Endothelial cell of umbilical vein (primary cell): ENCODE measurements around the gene HOXC13. TPM values are rescaled to one million over a fixed set of nuclear protein-coding genes. Genes with fewer than 3 reads are reported as not detected.

Source experiments
- BruUV-seq: library from RNA; stranded (reverse); fragments of 400-500 nt; replicated peaks from 2 replicates; lab custom pipeline; 2021; lab: Mats Ljungman, UMichigan
- CTCF ChIA-PET: fragments of 300-600, 350-600 bp; sonication (Branson Sonifier 250); formaldehyde crosslinking; loops from one replicate; lab custom pipeline; 2021; ENCODE audit warnings: antibody characterized with exemption, inconsistent platforms; lab: Charles Lee
- POLR2A ChIA-PET: fragments of 300-600, 350-600 bp; sonication (Branson Sonifier 250); formaldehyde crosslinking; loops from one replicate; lab custom pipeline; 2021; ENCODE audit warnings: antibody characterized with exemption, inconsistent platforms; lab: Charles Lee
- DNase-seq: peaks from one replicate; pipeline ENCODE4 v3.0.0-alpha.2; 2011; ENCODE audit warnings: low read depth, low spot score
- FAIRE-seq: peaks from 2 replicates; lab custom pipeline; 2011; peaks lifted over from hg19 to GRCh38; lab: Jason Lieb, UNC
- H2AFZ ChIP-seq: 2 replicates; pipeline ENCODE4 v1.6.0; 2012; ENCODE audit warnings: low read depth, low read length, control low read depth, inconsistent platforms
- H3K27ac ChIP-seq: 2 replicates; pipeline ENCODE4 v1.5.1; 2011; ENCODE audit warnings: low read depth, mild to moderate bottlenecking, control low read depth, low read length, moderate library complexity; ENCODE audit not compliant: insufficient read depth
- H3K27me3 ChIP-seq, 2 experiments: 2 replicates each; pipeline versions ENCODE4 v1.6.0 to v1.6.1; 2011; ENCODE audit warnings: low read length in 2 of 2, mixed read lengths in 1 of 2; ENCODE audit not compliant: control insufficient read depth in 2 of 2, insufficient read depth in 2 of 2
- H3K36me3 ChIP-seq, 2 experiments: 2 replicates in 1 of 2; 3 replicates in 1 of 2; pipeline ENCODE4 v1.5.1; 2011; ENCODE audit warnings: low read length in 2 of 2, mild to moderate bottlenecking in 1 of 2, moderate library complexity in 1 of 2; ENCODE audit not compliant: control insufficient read depth in 2 of 2, insufficient read depth in 2 of 2; ENCODE audit errors: extremely low read depth in 1 of 2
- H3K4me1 ChIP-seq: 3 replicates; pipeline ENCODE4 v1.5.1; 2011; ENCODE audit warnings: mild to moderate bottlenecking, low read length; ENCODE audit not compliant: control insufficient read depth, insufficient read depth; ENCODE audit errors: extremely low read depth
- H3K4me2 ChIP-seq: 2 replicates; pipeline ENCODE4 v1.6.1; 2011; ENCODE audit warnings: low read length, control low read depth, mixed read lengths; ENCODE audit not compliant: insufficient read depth
- H3K4me3 ChIP-seq, 3 experiments: fragments of 200-600 bp in 1 of 3; sonication (generic), shearing (Covaris generic) in 1 of 3; replicated peaks in 1 of 3; 2 replicates each; pipeline ENCODE4 v1.5.1; 2011 to 2016; ENCODE audit warnings: control low read depth in 3 of 3, low read length in 3 of 3, mild to moderate bottlenecking in 2 of 3, inconsistent platforms in 1 of 3, low read depth in 1 of 3, moderate library complexity in 1 of 3; ENCODE audit not compliant: insufficient read depth in 1 of 3
- H3K79me2 ChIP-seq: 2 replicates; pipeline ENCODE4 v1.6.0; 2012; ENCODE audit warnings: low read length, inconsistent platforms; ENCODE audit not compliant: control insufficient read depth, insufficient read depth
- H3K9ac ChIP-seq: replicated peaks from 2 replicates; pipeline ENCODE3; 2011; ENCODE audit warnings: low read length, control low read depth; ENCODE audit not compliant: insufficient read depth; ENCODE audit errors: extremely low read depth
- H3K9me1 ChIP-seq: replicated peaks from 3 replicates; pipeline ENCODE4 v1.6.0; 2011; ENCODE audit warnings: mild to moderate bottlenecking, low read length; ENCODE audit not compliant: control insufficient read depth, insufficient read depth; ENCODE audit errors: extremely low read depth
- H3K9me3 ChIP-seq: replicated peaks from 2 replicates; pipeline ENCODE4 v1.5.1; 2012; ENCODE audit warnings: low read length, inconsistent platforms; ENCODE audit not compliant: control insufficient read depth, insufficient read depth
- H4K20me1 ChIP-seq: replicated peaks from 2 replicates; pipeline ENCODE3; 2011; ENCODE audit warnings: mild to moderate bottlenecking, low read length; ENCODE audit not compliant: control insufficient read depth, insufficient read depth; ENCODE audit errors: extremely low read depth
- EZH2 ChIP-seq: IDR thresholded peaks from 2 replicates; pipeline ENCODE4 v1.6.1; 2012; ENCODE audit warnings: borderline replicate concordance, low read depth, mild to moderate bottlenecking, moderate library complexity, low read length, inconsistent platforms; ENCODE audit not compliant: severe bottlenecking
- FOS ChIP-seq: IDR thresholded peaks from 2 replicates; pipeline ENCODE4 v1.6.1; 2011; ENCODE audit warnings: mild to moderate bottlenecking, low read length, moderate library complexity, borderline replicate concordance; ENCODE audit not compliant: insufficient read depth
- GATA2 ChIP-seq: IDR thresholded peaks from 2 replicates; pipeline ENCODE4 v1.7.0; 2011; ENCODE audit warnings: low read depth, mild to moderate bottlenecking, moderate library complexity, mixed read lengths, low read length; ENCODE audit not compliant: insufficient read length, insufficient read depth
- JUN ChIP-seq: IDR thresholded peaks from 2 replicates; pipeline ENCODE4 v1.6.1; 2011; ENCODE audit warnings: borderline replicate concordance, low read depth; ENCODE audit not compliant: insufficient read length, insufficient read depth
- MYC ChIP-seq: IDR thresholded peaks from one replicate; pipeline ENCODE4 v1.6.1; 2011; ENCODE audit warnings: mild to moderate bottlenecking, low read depth, low read length
- POLR2A ChIP-seq: IDR thresholded peaks from 2 replicates; pipeline ENCODE4 v1.6.1; 2012; ENCODE audit warnings: low read depth, mild to moderate bottlenecking, control low read depth, low read length
- POLR2AphosphoS5 ChIP-seq: IDR thresholded peaks from 2 replicates; pipeline ENCODE4 v1.6.1; 2012; ENCODE audit warnings: low read depth, mild to moderate bottlenecking, control low read depth, low read length, moderate library complexity; ENCODE audit not compliant: insufficient read depth
- dilution Hi-C: fragments of 300-500 bp; cut with MboI; formaldehyde crosslinking; loops from one replicate; pipeline ENCODE4 v1.15.0; 2019; ENCODE audit warnings: low sequenced_read_pairs; ENCODE audit not compliant: extremely low pct_ligation_motif_present
- intact Hi-C: fragments of 100-400 bp; cut with micrococcal nuclease; formaldehyde crosslinking; loops from one replicate; pipeline ENCODE4 v1.10.0; 2022
- polyA plus RNA-seq, 4 experiments: library from polyadenylated mRNA; depleted of rRNA in 3 of 4; stranded (reverse) in 3 of 4; unstranded in 1 of 4; fragments of >200 nt; gene quantifications; 2 replicates each; pipeline versions ENCODE4 v1.2.1 to v1.2.3, GENCODE V29; 2011 to 2012; ENCODE audit warnings: missing spikeins in 1 of 4
- total RNA-seq: library from RNA; stranded (reverse); gene quantifications from 2 replicates; pipeline ENCODE4 v1.2.3, GENCODE V29; 2021
- TF ChIP-seq, protein P1 (sequence below): IDR thresholded peaks from 2 replicates; pipeline ENCODE4 v1.6.1; 2011; ENCODE audit not compliant: insufficient read depth, insufficient read length
- TF ChIP-seq, protein P2 (sequence below), 2 donors: IDR thresholded peaks; 1 replicate in 1 of 2; 2 replicates in 1 of 2; pipeline ENCODE4 v1.5.1; 2011; ENCODE audit warnings: low read length in 2 of 2, mild to moderate bottlenecking in 2 of 2, moderate library complexity in 2 of 2, control low read depth in 1 of 2, inconsistent platforms in 1 of 2, low read depth in 1 of 2; ENCODE audit not compliant: insufficient read depth in 1 of 2; ENCODE audit errors: extremely low read depth in 1 of 2

Gene HOXC13
- total and polyA plus RNA-seq, 2 donors (not counting 3 experiments of a cell fraction or from before 2014, with no cell fraction given), result not detected

GRCh38 chr12:53994009-53994263 is 55.3 kb downstream of the HOXC13 start:
- Histone ChIP-seq H3K4me1 (no peaks in the 10 kb centered on the region), H2AFZ (no peak overlapping the region)

More at GRCh38 chr12:53994009-53994263, 55.3 kb downstream of the HOXC13 start:
- ChIA-PET CTCF (interaction anchor here (1.2 to 4.3 kb wide), 4 partner anchors 9 to 38 kb away, joined by 3 to 24 read pairs (median 13); partner anchors contain the start of gene HOXC10), POLR2A (no interaction called here)
- dilution Hi-C loops, result no loop called here
- no peak overlapping the region for H3K9ac ChIP-seq
- no peaks in the 10 kb centered on the region for H4K20me1 ChIP-seq
- no peak for FAIRE-seq
- no peaks in the 10 kb centered on the region for H3K36me3 ChIP-seq
- H3K9me1 ChIP-seq, result no peaks in the 10 kb centered on the region
- peaks cover 91 to 98% of the 10 kb centered on the region in 2 experiments for H3K27me3 ChIP-seq
- no peak for DNase-seq
- H3K4me3 ChIP-seq, result no peak overlapping the region
- intact Hi-C loops, result no loop called here
- no peaks in the 10 kb centered on the region for H3K9me3 ChIP-seq
- no peak overlapping the region for H3K27ac ChIP-seq
- TF ChIP-seq MYC (no peak), FOS (no peak), POLR2AphosphoS5 (no peak), JUN (no peak), GATA2 (no peak), POLR2A (no peak), EZH2 (no peak)
- TF ChIP-seq, protein P1, sequence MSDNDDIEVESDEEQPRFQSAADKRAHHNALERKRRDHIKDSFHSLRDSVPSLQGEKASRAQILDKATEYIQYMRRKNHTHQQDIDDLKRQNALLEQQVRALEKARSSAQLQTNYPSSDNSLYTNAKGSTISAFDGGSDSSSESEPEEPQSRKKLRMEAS, result no peak
- TF ChIP-seq, protein P2, sequence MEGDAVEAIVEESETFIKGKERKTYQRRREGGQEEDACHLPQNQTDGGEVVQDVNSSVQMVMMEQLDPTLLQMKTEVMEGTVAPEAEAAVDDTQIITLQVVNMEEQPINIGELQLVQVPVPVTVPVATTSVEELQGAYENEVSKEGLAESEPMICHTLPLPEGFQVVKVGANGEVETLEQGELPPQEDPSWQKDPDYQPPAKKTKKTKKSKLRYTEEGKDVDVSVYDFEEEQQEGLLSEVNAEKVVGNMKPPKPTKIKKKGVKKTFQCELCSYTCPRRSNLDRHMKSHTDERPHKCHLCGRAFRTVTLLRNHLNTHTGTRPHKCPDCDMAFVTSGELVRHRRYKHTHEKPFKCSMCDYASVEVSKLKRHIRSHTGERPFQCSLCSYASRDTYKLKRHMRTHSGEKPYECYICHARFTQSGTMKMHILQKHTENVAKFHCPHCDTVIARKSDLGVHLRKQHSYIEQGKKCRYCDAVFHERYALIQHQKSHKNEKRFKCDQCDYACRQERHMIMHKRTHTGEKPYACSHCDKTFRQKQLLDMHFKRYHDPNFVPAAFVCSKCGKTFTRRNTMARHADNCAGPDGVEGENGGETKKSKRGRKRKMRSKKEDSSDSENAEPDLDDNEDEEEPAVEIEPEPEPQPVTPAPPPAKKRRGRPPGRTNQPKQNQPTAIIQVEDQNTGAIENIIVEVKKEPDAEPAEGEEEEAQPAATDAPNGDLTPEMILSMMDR (IDR thresholded peaks at IDR 0.05; ENCODE audit: extremely low read depth in 1 of 2, insufficient read depth in 1 of 2, low read depth in 1 of 2, low read length in 2 of 2), result no peak
- H3K4me2 ChIP-seq, result no peak overlapping the region
- BruUV-seq, result no TSS peak
- no peaks in the 10 kb centered on the region for H3K79me2 ChIP-seq
